NB4 (cell line): ENCODE results near the gene LIPA.
A peak's percentile ranks its signal among the peaks of the same experiment; 100 is the strongest.

Source experiments
- DNase-seq: peaks from one replicate; pipeline ENCODE4 v3.0.0; 2010; ENCODE audit warnings: low read depth
- H3K4me3 ChIP-seq: one replicate; pipeline ENCODE4 v1.5.1; 2011; ENCODE audit warnings: mild to moderate bottlenecking, low read depth, low read length, moderate library complexity
- CTCF ChIP-seq: IDR thresholded peaks from one replicate; pipeline ENCODE4 v1.5.1; 2012; ENCODE audit warnings: low read depth, low read length
- MAX ChIP-seq: IDR thresholded peaks from 2 replicates; pipeline ENCODE4 v1.6.1; 2011; ENCODE audit warnings: low read depth, low read length
- MYC ChIP-seq: IDR thresholded peaks from 2 replicates; pipeline ENCODE4 v1.6.1; 2011; ENCODE audit warnings: low read depth, low read length
- POLR2A ChIP-seq: IDR thresholded peaks from 2 replicates; pipeline ENCODE4 v1.6.1; 2011; ENCODE audit warnings: mild to moderate bottlenecking; ENCODE audit not compliant: insufficient read length; ENCODE audit errors: extremely low read depth

Gene LIPA

GRCh38 chr10:89165923-89166322, 85.7 kb downstream of the LIPA start:
- no peak overlapping the region for H3K4me3 ChIP-seq
- DNase-seq = no peak
- TF ChIP-seq MAX (no peak), CTCF (no peak), POLR2A (no peak), MYC (no peak)

GRCh38 chr10:89164920-89165319, 86.7 kb downstream of the LIPA start:
- H3K4me3 ChIP-seq = no peak overlapping the region
- DNase-seq = no peak
- no peak for TF ChIP-seq POLR2A
- TF ChIP-seq MAX = no peak
- TF ChIP-seq MYC = no peak
- TF ChIP-seq CTCF = no peak

- TF ChIP-seq POLR2A (no peak), CTCF (no peak), MAX (no peak), MYC (no peak)
- peak overlapping the region; percentile 16 for H3K4me3 ChIP-seq
- DNase-seq = peak; percentile 8
These were observed 87.5 kb downstream of the LIPA start for GRCh38 chr10:89164080-89164479.
